SKM-1 treated with dmso at 0.1 percent for 144 hours (cell line): ENCODE results near the gene COL1A2.

Experiments used
- DNase-seq: peaks from one replicate; lab custom pipeline; 2025; ENCODE audit not compliant: unreplicated experiment; lab: John Stamatoyannopoulos, UW

COL1A2 gene

DNA sequence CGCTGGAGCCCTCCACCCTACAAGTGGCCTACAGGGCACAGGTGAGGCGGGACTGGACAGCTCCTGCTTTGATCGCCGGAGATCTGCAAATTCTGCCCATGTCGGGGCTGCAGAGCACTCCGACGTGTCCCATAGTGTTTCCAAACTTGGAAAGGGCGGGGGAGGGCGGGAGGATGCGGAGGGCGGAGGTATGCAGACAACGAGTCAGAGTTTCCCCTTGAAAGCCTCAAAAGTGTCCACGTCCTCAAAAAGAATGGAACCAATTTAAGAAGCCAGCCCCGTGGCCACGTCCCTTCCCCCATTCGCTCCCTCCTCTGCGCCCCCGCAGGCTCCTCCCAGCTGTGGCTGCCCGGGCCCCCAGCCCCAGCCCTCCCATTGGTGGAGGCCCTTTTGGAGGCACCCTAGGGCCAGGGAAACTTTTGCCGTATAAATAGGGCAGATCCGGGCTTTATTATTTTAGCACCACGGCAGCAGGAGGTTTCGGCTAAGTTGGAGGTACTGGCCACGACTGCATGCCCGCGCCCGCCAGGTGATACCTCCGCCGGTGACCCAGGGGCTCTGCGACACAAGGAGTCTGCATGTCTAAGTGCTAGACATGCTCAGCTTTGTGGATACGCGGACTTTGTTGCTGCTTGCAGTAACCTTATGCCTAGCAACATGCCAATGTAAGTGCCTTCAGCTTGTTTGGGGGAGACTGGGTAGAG lies at the start of gene COL1A2:
Gene COL1A2, plus strand, starts transcription at position 459 of the 704 bp plus-strand sequence. Its CDS starts 137 bp downstream, at position 596.
- no peak for DNase-seq

DNA sequence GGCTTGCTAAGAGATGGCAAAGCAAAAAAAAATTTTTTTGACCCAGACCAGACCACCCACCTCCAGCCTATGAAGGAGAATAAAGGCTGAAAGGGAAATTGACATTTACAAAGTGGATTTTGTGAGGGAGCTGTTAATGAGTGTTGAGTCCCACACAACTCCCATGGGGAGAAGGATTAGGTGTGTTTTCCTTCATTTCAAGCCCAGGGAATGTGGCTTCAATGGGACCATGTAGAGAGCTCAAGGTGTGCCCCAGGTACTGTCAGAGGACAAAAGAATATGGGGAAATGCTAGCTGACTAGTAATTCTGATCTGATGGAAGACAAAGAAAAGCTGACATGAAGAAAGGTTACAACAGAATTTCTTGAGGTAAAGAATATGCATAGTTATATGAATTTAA lies 48.8 kb upstream of the COL1A2 start:
- DNase-seq: no peak

DNA sequence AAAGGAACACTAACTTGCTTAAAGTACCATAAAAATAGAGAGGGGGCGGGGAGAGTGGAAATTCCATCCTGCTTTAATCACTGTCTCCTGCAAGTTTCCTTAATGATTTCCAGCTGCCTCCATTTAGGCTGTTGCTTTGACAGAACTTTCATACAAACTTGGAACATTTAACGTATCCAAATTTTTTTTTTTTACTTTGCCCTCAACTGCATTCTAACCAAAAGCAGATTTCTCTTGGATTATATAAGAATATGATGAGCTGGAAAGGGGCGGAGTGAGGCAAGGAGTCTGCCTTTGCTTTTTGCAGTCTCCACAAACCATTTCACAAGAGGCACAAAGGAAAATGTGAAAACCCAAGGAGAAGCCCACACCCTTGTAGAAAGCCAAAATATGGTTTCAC lies 46.6 kb upstream of the COL1A2 start:
- DNase-seq: no peak

DNA sequence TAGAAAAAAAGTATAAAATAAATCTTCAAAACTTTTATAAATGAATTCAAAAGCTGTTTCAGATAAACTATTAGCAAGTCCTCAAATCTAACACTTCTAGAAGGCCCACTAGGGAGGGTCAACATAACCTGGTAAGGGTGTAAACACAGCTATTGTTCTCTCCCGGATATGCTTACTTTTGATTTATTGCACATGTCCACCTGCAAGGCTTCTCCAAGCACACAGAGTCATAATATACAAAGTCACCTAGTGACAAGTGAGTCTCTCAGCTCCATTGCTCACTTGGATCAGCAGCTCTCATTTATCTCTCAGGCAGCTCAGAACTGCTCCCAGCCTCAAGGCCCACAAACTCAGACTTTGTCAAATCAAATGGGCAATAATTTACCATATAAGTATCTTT lies 44.0 kb upstream of the COL1A2 start:
- no peak for DNase-seq

DNA sequence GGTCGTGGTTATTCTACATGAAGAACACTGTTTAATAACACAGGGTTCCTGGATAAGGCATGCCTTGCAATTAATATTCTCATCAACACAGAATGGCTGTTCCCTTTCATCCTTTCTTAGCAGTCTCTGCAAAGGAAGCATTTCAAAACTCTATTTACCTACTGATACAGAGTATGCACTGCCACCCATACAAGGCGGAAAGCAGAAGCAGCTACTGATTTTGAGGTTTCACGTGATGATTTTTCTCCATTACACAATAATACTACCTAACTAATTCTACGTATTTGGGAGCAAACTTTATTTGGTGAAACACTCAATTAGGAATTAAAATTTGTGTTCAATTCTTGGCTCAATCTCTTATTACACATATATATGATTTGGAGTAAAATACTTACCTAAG lies 43.0 kb upstream of the COL1A2 start:
- peak; percentile 18 for DNase-seq

DNA sequence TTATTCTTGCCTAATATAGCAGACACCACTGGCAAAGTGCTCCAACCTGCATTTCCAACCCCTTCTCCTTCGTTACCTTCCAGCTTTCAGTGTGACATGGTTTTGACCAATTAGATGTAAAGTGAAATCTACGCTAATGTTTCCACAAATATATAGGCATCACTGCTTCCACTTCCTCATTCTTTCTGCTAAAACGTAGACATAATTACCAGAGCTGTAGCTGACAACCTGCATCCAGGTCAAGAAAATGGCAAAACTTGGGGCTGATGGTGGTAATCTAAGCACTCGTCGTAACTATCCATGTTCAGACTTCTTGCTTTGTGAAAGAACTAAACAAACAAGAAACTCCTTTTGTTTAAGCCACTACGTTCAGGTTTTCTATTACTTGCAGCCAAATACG lies 41.8 kb upstream of the COL1A2 start:
- no peak for DNase-seq

DNA sequence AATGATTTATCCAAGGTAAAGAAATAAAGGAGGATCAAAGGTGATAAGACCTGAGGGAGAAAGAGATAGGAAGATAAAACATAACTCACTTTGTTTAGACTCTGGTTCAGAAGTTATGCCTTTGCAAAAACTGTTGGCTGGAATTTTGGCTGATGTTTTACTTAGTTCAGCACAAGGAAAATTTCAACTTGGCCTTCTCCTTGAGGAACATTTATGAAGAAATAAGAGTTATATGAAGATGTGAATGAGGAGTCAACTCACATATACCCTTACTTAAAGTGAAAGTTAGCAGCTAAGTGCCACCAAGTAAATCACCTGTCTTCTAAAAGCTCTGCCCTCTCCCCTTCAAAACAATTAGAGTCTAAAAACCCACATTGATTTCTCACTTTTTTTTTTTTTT lies 39.7 kb upstream of the COL1A2 start:
- no peak for DNase-seq

DNA sequence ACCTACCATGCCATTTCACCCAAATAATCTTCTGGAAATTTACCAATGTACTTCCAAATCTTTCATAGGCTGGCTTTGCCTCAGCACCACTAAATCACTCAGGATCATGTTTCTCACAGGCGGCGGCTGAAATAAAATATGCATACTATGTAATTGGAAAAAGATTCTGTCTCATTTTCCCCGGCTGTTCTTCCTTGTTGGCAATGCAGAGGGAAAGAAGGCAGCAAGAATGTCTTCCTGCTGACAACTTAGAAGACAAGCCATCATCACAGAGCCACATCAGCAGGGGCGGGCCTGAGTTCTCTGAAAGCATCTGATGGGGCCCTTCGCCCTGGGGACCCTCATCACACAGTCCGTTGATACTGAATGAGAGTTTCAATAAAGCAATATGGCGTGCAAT lies 39.2 kb upstream of the COL1A2 start:
- DNase-seq: no peak

DNA sequence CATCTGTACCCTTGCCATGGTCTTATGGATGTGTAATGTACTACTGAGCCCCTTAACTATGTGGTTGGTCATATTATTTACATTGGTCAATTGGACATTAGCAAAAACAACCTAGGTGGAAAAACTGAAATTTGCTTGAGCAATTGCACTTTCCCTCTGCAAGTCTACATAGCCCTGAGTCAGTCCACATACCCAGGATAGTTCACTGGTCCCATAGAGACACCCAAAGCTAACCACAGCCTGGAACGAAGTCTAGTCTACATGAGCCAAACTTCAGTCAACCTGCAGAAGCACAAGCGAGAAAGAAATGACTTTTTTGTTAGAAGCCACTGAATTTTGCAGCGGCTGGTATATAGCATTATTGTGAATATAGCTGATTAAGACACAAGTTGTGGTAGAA lies 37.6 kb upstream of the COL1A2 start:
- DNase-seq: no peak

DNA sequence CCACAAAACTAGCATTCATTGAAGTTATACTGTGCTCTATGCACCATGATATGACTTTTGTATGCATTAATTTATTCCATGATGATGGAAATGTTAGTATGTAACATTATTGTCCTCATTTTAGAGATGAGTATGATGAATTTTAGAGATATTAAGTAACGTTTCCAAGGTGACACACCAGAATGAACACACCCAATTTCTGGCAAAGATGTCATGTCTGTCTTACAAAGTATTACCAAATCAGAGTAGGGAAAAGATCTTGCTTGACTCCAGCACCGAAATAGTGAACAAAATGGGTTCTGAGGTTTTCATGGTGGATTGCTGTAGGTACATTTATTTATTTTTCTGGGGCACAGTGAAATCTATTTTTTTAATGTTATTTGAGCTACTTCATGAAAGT lies 33.8 kb upstream of the COL1A2 start:
- DNase-seq: no peak

DNA sequence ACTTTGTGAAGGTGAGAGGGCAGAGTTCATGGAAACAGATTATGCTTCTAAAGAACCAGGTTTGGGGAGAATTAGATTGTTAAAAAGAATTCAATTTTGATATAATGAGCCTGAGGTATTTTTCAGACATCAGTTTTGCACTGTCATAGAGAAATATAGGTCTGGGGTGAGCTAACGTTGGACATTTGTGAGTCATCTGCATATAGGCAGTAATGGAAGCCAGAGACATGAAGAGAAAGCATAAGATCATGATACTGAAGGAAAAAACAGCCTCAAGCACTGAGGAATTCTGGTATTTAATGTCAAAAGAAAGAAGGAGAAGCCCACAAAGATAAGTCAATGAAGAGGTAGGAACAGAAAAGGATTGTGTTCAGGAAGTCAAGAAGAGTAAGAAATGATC lies 32.4 kb upstream of the COL1A2 start:
- DNase-seq: no peak

DNA sequence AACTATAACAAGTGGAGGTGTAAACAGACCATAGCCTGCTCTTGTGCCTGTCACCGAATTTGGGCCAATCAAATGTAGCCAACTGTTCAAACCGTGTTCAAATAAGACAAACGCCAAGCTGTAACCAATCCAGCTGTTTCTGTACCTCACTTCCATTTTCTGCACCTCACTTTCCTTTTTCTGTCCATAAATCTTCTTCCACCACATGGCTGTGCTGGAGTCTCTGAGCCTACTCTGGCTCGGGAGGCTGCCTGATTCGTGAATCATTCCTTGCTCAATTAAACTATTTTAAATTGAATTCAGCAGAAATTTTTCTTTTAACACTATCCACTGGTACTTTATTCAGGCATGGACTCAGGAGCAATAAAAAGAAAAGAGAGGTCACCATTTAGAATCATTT lies 29.9 kb upstream of the COL1A2 start:
- DNase-seq: no peak

DNA sequence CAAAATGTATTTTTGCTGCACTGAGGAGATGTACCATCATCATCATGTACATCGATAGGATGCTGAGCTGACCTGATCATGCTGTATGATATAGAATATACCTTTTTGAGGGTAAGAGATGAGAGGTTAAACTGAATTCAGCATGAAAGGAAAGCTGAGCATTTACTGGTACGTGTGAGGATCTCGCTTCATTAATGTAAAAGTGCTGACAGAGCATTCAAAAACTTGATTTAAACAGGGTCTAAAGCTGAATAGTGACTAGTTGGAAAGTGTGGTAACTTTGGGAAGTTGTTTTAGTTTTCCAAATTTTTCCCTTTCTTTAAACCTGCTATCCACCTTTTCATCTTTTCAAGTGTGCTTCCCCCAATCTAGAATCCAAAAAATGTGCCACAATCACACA lies 28.5 kb upstream of the COL1A2 start:
- no peak for DNase-seq

DNA sequence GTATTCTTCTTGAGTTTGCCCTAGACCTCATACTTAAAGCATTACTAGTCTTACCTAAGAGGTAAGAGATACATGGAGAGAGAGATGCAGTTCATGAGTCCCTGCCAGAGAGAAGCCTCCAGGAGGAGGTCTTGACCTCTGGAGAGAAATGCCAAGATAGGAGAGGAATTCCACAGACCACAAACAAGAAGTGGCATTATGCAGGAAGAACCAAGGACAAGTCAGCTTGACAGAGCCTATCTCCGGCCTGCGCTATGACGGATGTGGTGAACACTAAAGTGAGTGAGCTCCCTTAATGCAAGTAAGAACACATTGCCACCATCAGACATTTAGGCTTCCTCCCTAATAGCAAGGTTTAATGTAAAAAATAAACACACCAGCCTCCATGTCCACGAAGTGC lies 27.9 kb upstream of the COL1A2 start:
- DNase-seq: no peak

DNA sequence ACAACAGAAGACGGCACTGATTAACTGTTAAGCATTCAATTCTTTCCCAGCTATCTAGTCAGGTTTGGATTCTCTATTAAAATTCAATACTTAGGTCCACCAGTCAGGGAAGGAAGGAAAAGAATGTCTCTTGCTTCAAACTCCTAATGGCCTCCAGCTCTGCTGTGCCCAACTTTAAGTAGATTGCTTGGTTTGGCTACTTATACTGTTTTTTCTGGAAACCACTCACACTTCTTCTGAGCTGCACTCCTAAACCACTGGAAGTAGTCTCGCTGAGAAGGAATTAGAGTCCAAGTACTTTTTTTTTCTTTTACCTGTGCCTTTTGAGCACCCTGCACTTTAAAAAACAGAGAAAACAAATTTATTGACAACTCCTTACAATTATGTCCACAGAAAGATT lies 26.7 kb upstream of the COL1A2 start:
- no peak for DNase-seq

DNA sequence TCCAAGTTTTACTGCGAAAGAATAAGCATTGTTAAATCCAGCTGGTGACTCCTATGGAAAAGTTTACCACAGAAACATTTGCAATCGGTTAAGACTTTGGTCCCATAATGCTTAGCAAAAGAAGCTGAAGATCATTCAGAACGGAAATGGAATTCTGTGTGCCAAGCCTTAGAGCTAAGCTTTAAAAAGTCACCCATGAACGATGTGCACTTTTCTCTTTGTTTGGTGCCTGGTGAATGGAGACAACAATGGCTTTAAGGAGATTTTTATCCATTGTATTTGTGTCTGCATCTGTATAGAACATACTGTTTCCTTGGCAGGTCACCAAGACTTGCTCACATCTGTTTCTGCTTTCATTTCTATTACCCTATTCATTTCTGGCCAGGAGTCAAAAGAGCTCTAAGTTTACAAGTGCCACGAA lies 26.3 kb upstream of the COL1A2 start:
- no peak for DNase-seq

DNA sequence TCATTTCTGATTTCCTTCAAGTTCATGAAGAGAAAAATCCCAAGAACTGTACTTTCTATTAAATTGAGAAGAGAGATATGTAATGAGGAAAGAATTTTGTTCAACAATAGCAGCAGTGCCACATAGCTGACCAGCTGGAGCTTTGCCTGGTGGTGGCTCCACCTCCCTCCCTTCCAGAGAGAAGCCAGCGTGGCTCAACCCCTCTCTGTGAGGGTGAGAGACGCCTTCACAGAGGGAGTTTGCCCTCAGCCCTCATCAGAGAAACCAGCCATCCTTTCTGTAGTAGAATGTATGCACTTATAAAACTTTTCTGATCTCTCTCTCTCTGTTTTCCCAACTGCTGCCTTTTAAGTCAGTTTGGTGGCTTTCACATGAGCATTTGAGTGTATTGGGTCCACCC lies 20.5 kb upstream of the COL1A2 start:
- DNase-seq: no peak

DNA sequence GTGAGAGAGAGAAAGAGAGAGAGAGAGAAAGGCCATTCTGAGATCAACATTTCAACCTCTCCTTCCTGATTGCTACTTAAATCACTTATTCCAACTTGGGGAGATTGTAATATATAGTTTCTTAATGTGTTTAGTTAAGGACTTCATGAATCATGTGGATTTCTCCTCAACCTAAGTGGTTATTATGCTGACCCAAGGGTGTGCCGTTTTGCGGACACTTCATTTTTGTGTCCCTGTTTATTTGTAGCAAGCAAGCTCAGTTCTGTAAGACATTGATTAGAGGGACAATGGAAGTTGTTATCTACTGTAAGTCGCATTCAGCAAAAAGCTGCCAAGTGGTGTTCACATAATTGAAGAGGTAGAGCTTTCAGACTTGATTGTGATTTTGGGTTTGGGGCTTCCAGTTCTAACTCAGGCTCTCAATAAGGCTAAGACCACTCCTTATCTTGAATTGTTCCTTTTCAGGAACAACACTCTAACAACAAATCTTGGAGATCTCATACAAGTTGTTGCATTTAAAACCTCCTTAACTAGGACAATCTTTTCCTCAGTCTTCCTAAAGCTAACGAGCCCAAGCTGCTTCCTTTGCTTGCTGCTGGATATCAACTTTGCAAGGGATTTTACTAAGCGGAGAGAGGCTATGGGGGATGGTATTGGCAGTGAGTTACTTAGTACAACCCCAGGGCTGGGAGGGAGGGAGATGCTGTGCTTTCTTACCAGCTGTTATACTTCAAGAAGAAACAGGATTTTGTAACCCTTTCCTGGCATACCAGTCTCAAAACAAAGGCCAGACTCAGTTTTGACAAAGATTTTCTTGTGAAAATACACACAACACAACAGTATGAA lies 19.8 kb upstream of the COL1A2 start:
- no peak for DNase-seq

DNA sequence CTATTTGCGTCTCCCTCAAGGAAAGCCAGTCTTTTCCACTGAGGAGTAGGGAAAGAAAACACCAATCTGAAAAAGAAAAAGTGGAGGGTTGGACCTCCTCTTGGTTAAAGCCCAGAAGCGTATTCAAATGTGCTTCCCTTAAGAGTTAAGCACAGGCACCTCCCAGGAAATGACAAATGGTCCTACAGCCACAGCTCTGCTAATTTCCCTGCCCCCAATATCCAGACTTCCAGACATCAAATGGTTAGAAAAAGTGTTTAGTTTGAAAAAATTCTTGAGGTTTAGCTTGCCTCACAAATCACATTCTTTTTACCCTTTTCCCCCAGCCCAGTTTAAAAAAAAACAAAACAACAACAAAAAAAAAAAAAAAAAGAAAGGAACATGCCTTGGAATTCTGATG lies 19.0 kb upstream of the COL1A2 start:
- DNase-seq: no peak

DNA sequence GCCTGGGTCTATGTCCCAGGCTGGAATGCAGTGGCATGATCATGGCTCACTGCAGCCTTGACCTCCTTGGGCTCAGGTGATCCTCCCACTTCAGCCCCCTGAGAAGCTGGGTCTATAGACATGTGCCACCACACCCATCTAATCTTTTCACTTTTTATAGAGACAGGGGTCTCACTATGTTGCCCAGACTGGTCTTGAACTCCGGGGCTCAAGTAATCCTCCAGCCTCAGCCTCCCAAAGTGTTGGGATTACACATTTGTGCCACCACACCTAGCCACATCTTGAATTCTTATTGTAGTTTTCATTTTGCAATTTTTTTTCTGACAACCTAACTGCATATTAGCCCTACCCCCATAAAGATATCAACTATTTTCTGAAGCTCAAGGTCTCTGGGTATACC lies 18.4 kb upstream of the COL1A2 start:
- no peak for DNase-seq

DNA sequence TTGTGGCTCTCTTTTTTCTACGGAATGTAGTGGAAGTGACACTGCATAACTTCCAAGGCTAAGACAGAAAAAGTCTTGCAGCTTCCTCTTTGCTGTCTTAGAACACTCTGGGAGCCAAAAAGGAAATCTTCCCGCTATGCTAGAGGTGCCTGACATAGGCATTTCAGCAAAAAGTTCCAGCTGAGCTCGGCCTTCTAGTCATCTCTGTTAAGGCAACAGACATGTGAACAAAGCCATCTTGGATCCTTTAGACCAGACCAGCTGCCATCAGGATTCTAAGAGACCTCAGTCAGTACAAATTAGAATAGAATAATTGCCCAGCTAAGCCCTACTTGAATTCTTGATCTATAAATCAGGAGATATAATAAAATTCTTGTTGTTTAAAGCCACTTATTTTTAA lies 16.3 kb upstream of the COL1A2 start:
- DNase-seq: no peak

DNA sequence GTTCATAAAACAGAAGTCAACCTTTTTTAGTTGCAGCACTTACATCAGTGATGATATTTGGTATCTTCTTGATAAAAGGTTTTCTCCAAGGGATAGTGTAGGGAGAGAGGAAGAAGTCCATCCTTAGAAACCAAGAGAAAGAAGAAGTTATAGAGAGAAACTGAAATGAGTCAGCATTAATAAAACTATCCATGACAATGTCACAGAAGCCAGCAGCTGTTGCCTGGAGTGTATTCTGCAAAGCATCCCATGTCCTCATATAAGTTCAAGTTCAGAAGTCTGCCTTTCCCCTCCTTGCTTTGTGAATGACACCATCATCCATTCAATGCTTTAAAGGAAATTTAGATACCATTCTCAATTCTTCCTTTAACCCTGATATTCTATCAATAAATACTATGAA lies 14.4 kb upstream of the COL1A2 start:
- no peak for DNase-seq

DNA sequence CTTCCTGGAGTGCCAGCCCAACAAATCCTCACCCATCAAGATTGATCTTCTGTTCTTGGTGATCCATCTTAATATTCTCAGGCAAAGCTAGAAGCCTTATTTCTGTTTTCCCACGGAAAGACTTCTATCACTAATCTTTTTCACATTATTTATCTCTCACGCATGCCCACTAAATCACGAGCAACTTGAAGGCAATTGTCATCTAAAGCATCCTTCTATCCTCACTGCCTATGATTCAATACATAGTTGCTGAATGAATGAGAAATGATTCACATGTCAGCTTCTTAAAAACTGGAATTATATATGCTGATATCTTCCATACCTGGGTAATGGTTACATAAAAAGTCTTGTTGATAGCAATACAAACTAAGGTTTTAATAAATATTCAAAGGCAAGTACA lies 12.6 kb upstream of the COL1A2 start:
- DNase-seq: no peak
